Fibroblast of mammary gland (primary cell): ENCODE results near the gene EVX1.

Experiments used
- DNase-seq: peaks from one replicate; pipeline ENCODE4 v3.0.0-alpha.2; 2010; ENCODE audit warnings: low read depth
- H3K4me3 ChIP-seq: 2 replicates; pipeline ENCODE4 v1.5.1; 2011; ENCODE audit warnings: low read depth, mild to moderate bottlenecking, low read length, moderate library complexity; ENCODE audit not compliant: control insufficient read depth
- TF ChIP-seq, protein P1 (sequence below): conservative IDR thresholded peaks from 2 replicates; pipeline ENCODE4 v1.5.1; 2011; ENCODE audit warnings: low read depth, low read length, inconsistent platforms; ENCODE audit not compliant: control insufficient read depth, insufficient read depth

Gene EVX1

GRCh38 chr7:27212497-27213432 is 29.8 kb upstream of the EVX1 start:
- DNase-seq, result no peak
- H3K4me3 ChIP-seq, result no peak overlapping the region
- TF ChIP-seq, protein P1, sequence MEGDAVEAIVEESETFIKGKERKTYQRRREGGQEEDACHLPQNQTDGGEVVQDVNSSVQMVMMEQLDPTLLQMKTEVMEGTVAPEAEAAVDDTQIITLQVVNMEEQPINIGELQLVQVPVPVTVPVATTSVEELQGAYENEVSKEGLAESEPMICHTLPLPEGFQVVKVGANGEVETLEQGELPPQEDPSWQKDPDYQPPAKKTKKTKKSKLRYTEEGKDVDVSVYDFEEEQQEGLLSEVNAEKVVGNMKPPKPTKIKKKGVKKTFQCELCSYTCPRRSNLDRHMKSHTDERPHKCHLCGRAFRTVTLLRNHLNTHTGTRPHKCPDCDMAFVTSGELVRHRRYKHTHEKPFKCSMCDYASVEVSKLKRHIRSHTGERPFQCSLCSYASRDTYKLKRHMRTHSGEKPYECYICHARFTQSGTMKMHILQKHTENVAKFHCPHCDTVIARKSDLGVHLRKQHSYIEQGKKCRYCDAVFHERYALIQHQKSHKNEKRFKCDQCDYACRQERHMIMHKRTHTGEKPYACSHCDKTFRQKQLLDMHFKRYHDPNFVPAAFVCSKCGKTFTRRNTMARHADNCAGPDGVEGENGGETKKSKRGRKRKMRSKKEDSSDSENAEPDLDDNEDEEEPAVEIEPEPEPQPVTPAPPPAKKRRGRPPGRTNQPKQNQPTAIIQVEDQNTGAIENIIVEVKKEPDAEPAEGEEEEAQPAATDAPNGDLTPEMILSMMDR, result no peak

DNA sequence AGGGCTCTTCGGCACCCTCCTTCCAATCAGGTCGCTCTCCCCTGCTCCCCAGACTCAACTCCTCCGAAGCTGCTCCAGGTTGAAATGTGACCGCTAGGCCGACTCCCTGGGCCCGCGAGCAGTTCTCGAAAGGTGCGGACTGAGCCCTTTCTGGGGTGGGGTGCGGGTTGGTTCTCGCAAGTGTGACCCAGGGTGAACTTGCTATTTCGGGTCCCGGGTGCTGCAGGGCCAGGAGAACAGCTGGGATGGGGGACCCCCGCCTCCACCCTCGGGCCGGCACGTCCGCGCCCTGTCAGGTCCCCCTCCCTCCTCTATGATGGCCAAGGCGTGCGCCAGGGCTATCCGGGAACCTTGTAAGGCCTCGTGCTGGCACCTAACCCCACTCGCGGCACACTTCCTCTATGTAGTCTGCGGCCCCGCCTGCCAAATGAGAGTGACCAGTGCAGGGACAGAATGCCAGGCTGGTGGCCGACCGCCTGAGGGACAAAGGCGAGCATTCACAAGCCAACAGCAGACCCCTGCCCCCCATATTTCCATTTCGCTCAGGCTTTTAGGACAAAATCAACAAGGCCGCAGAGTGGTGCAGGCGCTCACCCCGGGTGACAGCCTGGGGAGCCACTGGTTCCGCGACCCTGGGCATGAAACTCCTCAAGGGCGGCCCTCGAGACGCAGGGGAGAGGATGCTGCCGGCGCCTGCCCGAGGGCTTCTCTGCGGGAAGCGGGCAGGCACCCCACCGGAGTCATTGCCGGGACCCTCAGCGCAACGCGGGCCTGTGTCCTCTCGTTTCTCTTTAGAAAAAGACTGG is 29.0 kb upstream of the EVX1 start:
- TF ChIP-seq, protein P1, result no peak
- no peak for DNase-seq
- no peak overlapping the region for H3K4me3 ChIP-seq

DNA sequence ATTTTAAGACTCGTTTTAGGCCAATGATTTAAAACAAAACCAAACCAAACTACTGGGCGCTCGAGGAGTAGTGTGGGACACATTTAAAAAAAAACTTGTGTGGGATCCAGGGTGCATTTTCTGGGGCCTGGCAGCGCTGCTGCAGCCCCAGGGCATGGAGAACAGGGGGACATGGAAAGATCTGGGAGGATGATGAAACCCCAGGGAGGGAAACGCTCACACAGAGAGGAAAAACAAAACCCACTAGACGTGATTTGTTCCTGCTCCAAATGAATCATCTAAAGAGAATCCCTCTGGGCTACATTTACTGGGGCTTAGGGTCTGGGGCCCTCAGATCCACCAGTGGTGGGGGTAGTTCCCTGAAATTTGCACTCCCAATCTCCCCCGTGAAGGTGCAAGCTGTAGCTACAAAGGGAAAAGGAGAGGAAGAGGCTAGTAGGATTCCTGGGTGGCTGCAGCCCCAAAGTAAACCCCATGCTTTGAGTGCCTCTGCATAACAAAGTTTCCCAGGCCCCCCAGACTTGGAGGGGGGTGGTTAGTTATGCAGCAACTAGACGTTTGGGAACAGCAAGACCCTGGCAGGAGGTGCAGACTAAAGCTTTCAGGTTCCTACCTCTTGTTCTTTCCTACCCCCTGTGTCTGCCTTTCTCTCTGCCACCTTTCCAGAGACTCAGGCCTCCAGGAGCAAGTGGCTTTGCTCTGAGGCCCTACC is 28.2 kb upstream of the EVX1 start:
- DNase-seq, result no peak
- H3K4me3 ChIP-seq, result no peak overlapping the region
- TF ChIP-seq, protein P1, result no peak

DNA sequence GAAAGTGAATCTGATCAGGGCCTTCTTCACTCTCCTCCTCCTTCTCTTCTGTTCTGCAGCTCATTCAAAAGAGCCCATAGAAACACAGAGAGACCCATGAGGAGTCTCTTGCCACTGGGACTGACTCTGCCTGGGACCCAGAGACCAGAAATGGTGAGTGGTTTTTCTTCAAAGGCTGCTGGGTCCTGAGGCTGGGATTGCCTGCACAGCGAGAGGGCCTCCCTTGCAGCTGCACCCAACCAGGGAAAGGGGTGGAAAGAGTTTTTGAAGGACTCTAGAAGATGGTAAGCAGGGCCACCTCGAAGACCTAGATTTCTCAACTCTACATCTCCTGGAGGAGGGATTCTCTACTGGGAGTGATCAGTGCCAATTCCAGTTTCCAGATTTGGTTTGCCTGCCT is 27.2 kb upstream of the EVX1 start:
- no peak for DNase-seq

DNA sequence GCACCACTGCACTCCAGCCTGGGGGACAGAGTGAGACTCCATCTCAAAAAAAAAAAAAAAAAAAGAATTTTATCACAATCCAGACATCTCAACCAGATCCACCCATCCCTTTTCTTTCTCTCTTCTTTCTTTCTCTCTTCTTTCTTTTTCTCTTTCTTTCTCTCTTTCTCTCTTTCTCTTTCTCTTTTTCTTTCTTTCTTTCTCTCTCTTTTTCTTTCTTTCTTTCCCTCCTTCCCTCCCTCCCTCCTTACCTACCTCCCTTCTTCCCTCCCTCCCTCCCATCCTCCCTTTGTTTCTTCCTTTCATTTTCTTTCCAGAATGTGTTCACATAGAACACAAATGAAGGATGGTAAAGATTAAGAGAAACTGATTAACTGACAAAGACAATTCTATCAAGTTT is 24.7 kb upstream of the EVX1 start:
- TF ChIP-seq, protein P1, result no peak
- no peak overlapping the region for H3K4me3 ChIP-seq
- DNase-seq, result no peak

More for the DNA sequence above, 27.2 kb upstream of the EVX1 start:
- TF ChIP-seq, protein P1, result no peak
- H3K4me3 ChIP-seq, result no peak overlapping the region

DNA sequence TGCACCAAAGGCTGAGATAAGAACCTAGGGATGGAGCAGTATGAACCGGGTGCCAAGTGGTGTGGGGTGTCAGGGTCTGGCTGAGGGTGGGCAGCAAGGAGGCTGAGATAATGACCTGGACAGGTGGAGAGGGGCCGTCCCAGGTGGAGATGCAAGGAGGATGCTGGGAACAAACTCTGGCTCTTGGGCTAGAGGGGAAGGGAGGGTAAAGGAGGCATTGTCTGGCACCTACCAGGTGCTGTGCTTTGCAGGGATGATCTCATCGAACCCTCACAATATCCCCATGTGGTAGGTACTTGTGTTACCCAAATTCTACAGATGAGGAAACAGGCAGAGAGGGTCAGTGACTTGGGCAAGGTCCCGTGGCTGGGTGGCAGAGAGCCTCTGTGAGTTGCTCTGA is 22.8 kb upstream of the EVX1 start:
- TF ChIP-seq, protein P1, result no peak
- no peak overlapping the region for H3K4me3 ChIP-seq
- no peak for DNase-seq
